K562 (cell line): ENCODE data around the gene RBP7. TPM values are rescaled to one million over a fixed set of nuclear protein-coding genes. Genes with fewer than 3 reads are reported as not detected.

Source experiments
- ATAC-seq: fragments of 200-7000 bp; cut with Tn5 transposase; 3 replicates; pipeline ENCODE4 v1.9.1; 2020; ENCODE audit warnings: moderate library complexity
- BruUV-seq: library from RNA; stranded (reverse); fragments of 400-500 nt; replicated peaks from 2 replicates; lab custom pipeline; 2021; lab: Mats Ljungman, UMichigan
- CTCF ChIA-PET: fragments of 300-600 bp; formaldehyde crosslinking; extraction: SDS; loops from one replicate; lab custom pipeline; 2021; ENCODE audit warnings: low intra/inter-chr PET ratio; lab: Yijun Ruan, JAX
- POLR2A ChIA-PET: fragments of 300-600, 350-650 bp; sonication (Branson Sonifier 250); formaldehyde crosslinking; extraction: SDS; loops from one replicate; lab custom pipeline; 2021; ENCODE audit warnings: antibody characterized with exemption, inconsistent platforms; lab: Yijun Ruan, JAX
- DNase-seq, 4 experiments: peaks; one replicate each; pipeline versions ENCODE4 v3.0.0 to v3.0.0-alpha.2; 2011 to 2018; ENCODE audit warnings: low spot score in 3 of 4, mixed read lengths in 3 of 4; ENCODE audit errors: extremely low read depth in 1 of 4
- FAIRE-seq: peaks from 2 replicates; lab custom pipeline; 2011; peaks lifted over from hg19 to GRCh38; lab: Jason Lieb, UNC
- H2AFZ ChIP-seq: 2 replicates; pipeline ENCODE4 v1.6.0; 2011; ENCODE audit warnings: low read depth, low read length, control low read depth, inconsistent platforms
- H3K27ac ChIP-seq: fragments of 200-600 bp; 3 replicates; pipeline ENCODE4 v1.8.0; 2011; ENCODE audit warnings: low read depth, mild to moderate bottlenecking, control low read depth, inconsistent platforms, low read length, moderate library complexity, mixed read lengths; ENCODE audit errors: extremely low read depth
- H3K27me3 ChIP-seq, 2 experiments: fragments of 300-600 bp in 1 of 2; 2 replicates in 1 of 2; 3 replicates in 1 of 2; pipeline versions ENCODE4 v1.6.0 to v1.8.0; 2011; ENCODE audit warnings: inconsistent platforms in 2 of 2, low read length in 2 of 2, mild to moderate bottlenecking in 1 of 2, mixed read lengths in 1 of 2, moderate library complexity in 1 of 2; ENCODE audit not compliant: control insufficient read depth in 2 of 2, insufficient read depth in 2 of 2
- H3K36me3 ChIP-seq: fragments of 300-600 bp; 3 replicates; pipeline ENCODE4 v1.8.0; 2011; ENCODE audit warnings: mild to moderate bottlenecking, low read length, inconsistent platforms; ENCODE audit not compliant: control insufficient read depth, insufficient read depth
- H3K4me1 ChIP-seq, 2 experiments: fragments of 200-600 bp in 1 of 2; replicated peaks in 1 of 2; 2 replicates in 1 of 2; 3 replicates in 1 of 2; pipeline versions ENCODE4 v1.5.1 to v1.8.0; 2011; ENCODE audit warnings: inconsistent platforms in 2 of 2, low read length in 2 of 2, mild to moderate bottlenecking in 1 of 2, mixed read lengths in 1 of 2, moderate library complexity in 1 of 2; ENCODE audit not compliant: control insufficient read depth in 2 of 2, insufficient read depth in 2 of 2
- H3K4me2 ChIP-seq: 2 replicates; pipeline ENCODE4 v1.6.1; 2011; ENCODE audit warnings: low read length, control low read depth, inconsistent platforms, mixed read lengths; ENCODE audit not compliant: insufficient read depth
- H3K4me3 ChIP-seq: fragments of 200-600 bp; sonication (generic), shearing (Covaris generic); 2 replicates; pipeline ENCODE4 v1.5.1; 2016; ENCODE audit warnings: control low read depth, inconsistent platforms
- H3K79me2 ChIP-seq: fragments of 200-600 bp; 3 replicates; pipeline ENCODE4 v1.8.0; 2011; ENCODE audit warnings: low read length, inconsistent platforms; ENCODE audit not compliant: control insufficient read depth, insufficient read depth
- H3K9ac ChIP-seq, 2 experiments: 2 replicates each; pipeline versions ENCODE4 v1.6.0 to v1.6.1; 2011; ENCODE audit warnings: low read depth in 2 of 2, low read length in 2 of 2, control low read depth in 1 of 2, inconsistent platforms in 1 of 2, mild to moderate bottlenecking in 1 of 2, mixed read lengths in 1 of 2; ENCODE audit not compliant: insufficient read depth in 1 of 2
- H3K9me1 ChIP-seq: one replicate; pipeline ENCODE4 v1.6.0; 2011; ENCODE audit warnings: inconsistent platforms, mild to moderate bottlenecking, low read length, moderate library complexity; ENCODE audit not compliant: control insufficient read depth, insufficient read depth
- H3K9me3 ChIP-seq: replicated peaks from 2 replicates; pipeline ENCODE4 v1.5.1; 2011; ENCODE audit warnings: low read depth, low read length, inconsistent platforms; ENCODE audit not compliant: control insufficient read depth, insufficient read depth
- H4K20me1 ChIP-seq: replicated peaks from 2 replicates; pipeline ENCODE4 v1.6.1; 2011; ENCODE audit warnings: low read length, inconsistent platforms, mixed read lengths; ENCODE audit not compliant: control insufficient read depth, insufficient read depth
- CHCHD3 ChIP-seq: fragments of 250-450 bp; sonication (Bioruptor Pico); IDR thresholded peaks from 2 replicates; pipeline ENCODE4 v2.1.2; 2022; ENCODE audit warnings: mild to moderate bottlenecking
- CREB1 ChIP-seq, 2 experiments: sonication (generic) in 1 of 2; formaldehyde crosslinking in 1 of 2; IDR thresholded peaks; 2 replicates each; pipeline versions ENCODE4 v1.6.1 to v1.8.0; 2012 to 2022; ENCODE audit warnings: inconsistent platforms in 1 of 2, mild to moderate bottlenecking in 1 of 2, missing genetic modification reagents in 1 of 2, moderate library complexity in 1 of 2
- ILK ChIP-seq: fragments of 450-650 bp; IDR thresholded peaks from 2 replicates; pipeline ENCODE4 v1.6.1; 2016; ENCODE audit warnings: missing genetic modification characterization, low read depth, mild to moderate bottlenecking, missing compliant biosample characterization, moderate library complexity, borderline replicate concordance
- JUND ChIP-seq, 2 experiments: IDR thresholded peaks; 2 replicates in 1 of 2; 3 replicates in 1 of 2; pipeline ENCODE4 v1.6.1; 2011; ENCODE audit warnings: borderline replicate concordance in 2 of 2, low read depth in 2 of 2, low read length in 2 of 2, improper control_type of control experiment in 1 of 2, missing biosample characterization in 1 of 2, missing genetic modification characterization in 1 of 2, missing genetic modification reagents in 1 of 2
- MTA3 ChIP-seq: fragments of 450-650 bp; formaldehyde crosslinking; IDR thresholded peaks from 2 replicates; pipeline ENCODE4 v1.6.1; 2017; ENCODE audit warnings: mild to moderate bottlenecking, borderline replicate concordance
- NFRKB ChIP-seq: fragments of 450-650 bp; IDR thresholded peaks from 2 replicates; pipeline ENCODE4 v1.6.1; 2016; ENCODE audit warnings: low read depth
- NR3C1 ChIP-seq: sonication (generic); formaldehyde crosslinking; IDR thresholded peaks from 2 replicates; pipeline ENCODE4 v1.8.1; 2022; ENCODE audit warnings: missing genetic modification reagents
- PURB ChIP-seq: sonication (generic); formaldehyde crosslinking; IDR thresholded peaks from 2 replicates; pipeline ENCODE4 v1.9.0; 2021; ENCODE audit warnings: low read depth, mild to moderate bottlenecking, missing genetic modification reagents
- RB1 ChIP-seq: fragments of 450-650 bp; IDR thresholded peaks from 2 replicates; pipeline ENCODE4 v1.6.1; 2017; ENCODE audit warnings: low read depth, mild to moderate bottlenecking
- RNF219 ChIP-seq: fragments of 250-450 bp; sonication (Bioruptor Pico); IDR thresholded peaks from 2 replicates; pipeline ENCODE4 v1.5.0; 2022; ENCODE audit warnings: mild to moderate bottlenecking
- SMARCA4 ChIP-seq: fragments of 450-650 bp; IDR thresholded peaks from 2 replicates; pipeline ENCODE4 v1.6.1; 2016
- SMARCE1 ChIP-seq: fragments of 450-650 bp; IDR thresholded peaks from 2 replicates; pipeline ENCODE4 v1.7.1; 2016; ENCODE audit warnings: mild to moderate bottlenecking
- TBL1XR1 ChIP-seq, 2 experiments: IDR thresholded peaks; 2 replicates each; pipeline ENCODE4 v1.6.1; 2012; ENCODE audit warnings: improper control_type of control experiment in 2 of 2, low read length in 2 of 2, mild to moderate bottlenecking in 1 of 2
- ZNF239 ChIP-seq: fragments of 250-450 bp; sonication (Bioruptor Pico); IDR thresholded peaks from 2 replicates; pipeline ENCODE4 v1.4.0; 2020; ENCODE audit warnings: mild to moderate bottlenecking
- ZNF717 ChIP-seq: fragments of 250-450 bp; sonication (Bioruptor Pico); IDR thresholded peaks from 2 replicates; pipeline ENCODE4 v1.5.0; 2021
- ZNF778 ChIP-seq: fragments of 450-650 bp; formaldehyde crosslinking; IDR thresholded peaks from 2 replicates; pipeline ENCODE4 v1.4.0; 2020; ENCODE audit warnings: mild to moderate bottlenecking, moderate library complexity
- WGBS: fragments of 100-300 bp; shearing (Covaris generic); methylation state at CpG from one replicate; pipeline ENCODE4 v1.1.6; 2016; ENCODE audit warnings: low coverage, mixed read lengths; ENCODE audit not compliant: insufficient coverage; ENCODE audit errors: missing lambda C conversion rate; 5-methylcytosine and 5-hydroxymethylcytosine counted together
- in situ Hi-C: fragments of 300-500 bp; cut with MboI; formaldehyde crosslinking; loops from 4 replicates; pipeline ENCODE4 v1.15.0; 2018; ENCODE audit warnings: inconsistent platforms, mixed read lengths
- intact Hi-C: fragments of 100-400 bp; cut with micrococcal nuclease; formaldehyde crosslinking; loops from 2 replicates; pipeline ENCODE4 v1.14.2; 2022
- polyA plus RNA-seq, 8 experiments: library from polyadenylated mRNA; depleted of rRNA in 4 of 8; stranded (reverse) in 5 of 8; unstranded in 3 of 8; fragments of >200 nt; fragmentation: Nextera tagmentation in 2 of 8; fragmentation: Illumina TruSeq in 1 of 8; extraction: Ambion mirVana in 2 of 8; extraction: Trizol in 1 of 8; gene quantifications; 2 replicates each; pipeline versions ENCODE4 v1.2.1 to v1.2.3, GENCODE V29; 2011 to 2014; ENCODE audit warnings: inconsistent platforms in 1 of 8, missing spikeins in 1 of 8
- total RNA-seq, 7 experiments: library from RNA; depleted of rRNA in 6 of 7; stranded (reverse); fragments of >200 nt in 6 of 7; fragmentation: Illumina TruSeq in 2 of 7; extraction: Trizol in 2 of 7; gene quantifications; 2 replicates each; pipeline versions ENCODE4 v1.2.1 to v1.2.3, GENCODE V29; 2011 to 2021; ENCODE audit warnings: low replicate concordance in 1 of 7

RBP7 gene
- total and polyA plus RNA-seq, 9 of the 15 experiments (the other 6 are each of a cell fraction or from before 2014, with no cell fraction given), result not detected

GRCh38 chr1:9985001-9985400 lies 12.0 kb upstream of the RBP7 start:
- H3K4me3 ChIP-seq, result no peak overlapping the region
- H3K36me3 ChIP-seq, result peaks cover 11% of the 10 kb centered on the region; the same call in 2 of the 3 replicates
- in situ Hi-C loops (no loop called here), intact Hi-C loops (no loop called here)
- no peak for DNase-seq
- POLR2A ChIA-PET, result interaction anchor here (1.1 kb wide), 1 partner anchor 15 kb away, joined by 3 read pairs; no protein-coding TSS in a partner anchor
- no peak for FAIRE-seq
- H3K9me3 ChIP-seq, result no peaks in the 10 kb centered on the region
- no peaks in the 10 kb centered on the region for H3K79me2 ChIP-seq
- CTCF ChIA-PET, result no interaction called here
- H3K9ac ChIP-seq, result no peak overlapping the region
- ATAC-seq, result no peak
- no peak overlapping the region for H3K4me2 ChIP-seq
- TF ChIP-seq RB1 (no peak), SMARCA4 (no peak), NFRKB (no peak), RNF219 (CRISPR knock-in tag) (no peak), MTA3 (no peak), NR3C1 (no peak), CHCHD3 (CRISPR knock-in tag) (no peak), SMARCE1 (no peak), TBL1XR1 (IDR thresholded peaks at IDR 0.05; ENCODE audit: low read length in 2 of 2) (no peak), CREB1 (IDR thresholded peaks at IDR 0.05) (no peak), CREB1 (CRISPR knock-in tag; IDR thresholded peaks at IDR 0.05) (no peak), ZNF717 (no peak), PURB (CRISPR knock-in tag) (no peak), ILK (no peak), JUND (IDR thresholded peaks at IDR 0.05; ENCODE audit: borderline replicate concordance, low read depth, low read length) (no peak), JUND (tag; IDR thresholded peaks at IDR 0.05; ENCODE audit: borderline replicate concordance, low read depth, low read length) (no peak), ZNF778 (CRISPR knock-in tag) (no peak), ZNF239 (CRISPR knock-in tag) (no peak)
- no peaks in the 10 kb centered on the region for H3K4me1 ChIP-seq
- no peak overlapping the region for H3K27ac ChIP-seq
- no TSS peak for BruUV-seq
- WGBS, result 27% methylated on average over 6 of the region's 6 CpGs
- no peaks in the 10 kb centered on the region for H3K9me1 ChIP-seq
- H2AFZ ChIP-seq, result no peak overlapping the region
- no peaks in the 10 kb centered on the region for H4K20me1 ChIP-seq
- H3K27me3 ChIP-seq, result peaks cover 0 to 6% of the 10 kb centered on the region in 2 experiments; a peak in 1 of 5 replicates
